ENCODE results near the gene SLC5A8. TPM values are rescaled to one million over a fixed set of nuclear protein-coding genes. Genes with fewer than 3 reads are reported as not detected.

The SLC5A8 gene
- not detected for total RNA-seq (ENCODE audit: unreplicated experiment)
- long read RNA-seq: 0 reads

DNA sequence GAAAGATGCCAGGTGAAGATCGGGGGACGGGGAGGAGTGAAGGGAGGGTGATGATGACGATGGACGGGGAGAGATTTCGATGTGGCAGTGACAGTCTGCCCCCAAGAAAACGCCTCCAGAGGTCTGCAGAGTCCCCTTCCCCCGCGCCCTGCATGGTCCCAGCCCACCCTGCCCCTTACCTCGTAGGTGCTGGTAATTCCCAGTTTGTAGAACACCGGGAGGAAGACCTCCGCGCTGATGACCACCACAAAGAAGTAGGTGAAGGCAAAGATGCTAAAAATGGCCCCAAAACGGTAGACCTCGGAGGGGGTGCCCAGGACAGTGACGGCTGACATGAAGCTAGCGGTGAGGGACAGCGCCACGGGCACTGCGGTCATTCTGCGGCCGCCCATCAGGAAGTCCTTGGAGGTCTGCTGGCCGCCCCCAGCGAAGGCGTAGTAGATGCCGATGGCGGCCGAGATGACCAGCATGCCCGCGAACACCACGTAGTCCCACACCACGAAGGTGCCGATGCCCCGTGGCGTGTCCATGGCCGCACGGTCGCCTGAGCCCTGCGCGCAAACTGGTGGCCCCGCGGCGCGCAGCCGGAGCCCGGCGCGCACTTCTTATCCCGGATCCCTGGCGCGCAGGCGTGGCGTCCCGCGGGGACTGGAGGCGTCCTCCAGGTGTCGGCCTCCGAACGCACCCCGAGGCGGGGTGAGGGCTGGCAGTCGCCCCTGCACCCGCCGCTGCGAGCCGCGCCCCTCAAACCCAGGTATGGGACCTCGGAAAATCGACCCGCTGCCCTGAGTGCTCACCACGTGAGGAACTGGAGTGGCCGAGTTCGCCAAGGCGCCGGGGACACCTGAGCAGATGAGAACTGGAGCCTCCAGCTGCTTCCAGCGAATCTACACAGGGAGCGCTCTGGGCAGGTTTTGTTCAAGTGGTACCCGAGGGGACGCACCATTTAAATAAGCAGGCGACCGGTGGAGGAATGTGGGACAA, at the start of gene SLC5A8:
Gene SLC5A8, minus strand, starts transcription at position 920 of the 984 bp plus-strand sequence. Its CDS starts 390 bp downstream, at position 530.
- peak within 1 kb of the TSS; percentile 77 for H3K4me3 Mint-ChIP-seq (ENCODE audit: unreplicated experiment)
- H3K27ac Mint-ChIP-seq (ENCODE audit: unreplicated experiment): no peak within 1 kb of the TSS
- H3K9me3 Mint-ChIP-seq (ENCODE audit: unreplicated experiment): peaks cover 6% of the 10 kb centered on the region
- DNase-seq (ENCODE audit: low spot score): peak; percentile 11
- H3K4me1 Mint-ChIP-seq (ENCODE audit: unreplicated experiment): peaks cover 2% of the 10 kb centered on the region
- no peaks in the 10 kb centered on the region for H3K36me3 Mint-ChIP-seq (ENCODE audit: low read depth, unreplicated experiment)
- peaks cover 11% of the 10 kb centered on the region for H3K27me3 Mint-ChIP-seq (ENCODE audit: unreplicated experiment)
- TF ChIP-seq, protein P1, sequence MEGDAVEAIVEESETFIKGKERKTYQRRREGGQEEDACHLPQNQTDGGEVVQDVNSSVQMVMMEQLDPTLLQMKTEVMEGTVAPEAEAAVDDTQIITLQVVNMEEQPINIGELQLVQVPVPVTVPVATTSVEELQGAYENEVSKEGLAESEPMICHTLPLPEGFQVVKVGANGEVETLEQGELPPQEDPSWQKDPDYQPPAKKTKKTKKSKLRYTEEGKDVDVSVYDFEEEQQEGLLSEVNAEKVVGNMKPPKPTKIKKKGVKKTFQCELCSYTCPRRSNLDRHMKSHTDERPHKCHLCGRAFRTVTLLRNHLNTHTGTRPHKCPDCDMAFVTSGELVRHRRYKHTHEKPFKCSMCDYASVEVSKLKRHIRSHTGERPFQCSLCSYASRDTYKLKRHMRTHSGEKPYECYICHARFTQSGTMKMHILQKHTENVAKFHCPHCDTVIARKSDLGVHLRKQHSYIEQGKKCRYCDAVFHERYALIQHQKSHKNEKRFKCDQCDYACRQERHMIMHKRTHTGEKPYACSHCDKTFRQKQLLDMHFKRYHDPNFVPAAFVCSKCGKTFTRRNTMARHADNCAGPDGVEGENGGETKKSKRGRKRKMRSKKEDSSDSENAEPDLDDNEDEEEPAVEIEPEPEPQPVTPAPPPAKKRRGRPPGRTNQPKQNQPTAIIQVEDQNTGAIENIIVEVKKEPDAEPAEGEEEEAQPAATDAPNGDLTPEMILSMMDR (IDR thresholded peaks at IDR 0.05; ENCODE audit: unreplicated experiment): no peak

- H3K9me3 Mint-ChIP-seq (ENCODE audit: unreplicated experiment): no peaks in the 10 kb centered on the region
- H3K27ac Mint-ChIP-seq (ENCODE audit: unreplicated experiment): no peak overlapping the region
- H3K4me1 Mint-ChIP-seq (ENCODE audit: unreplicated experiment): no peaks in the 10 kb centered on the region
- H3K4me3 Mint-ChIP-seq (ENCODE audit: unreplicated experiment): no peak overlapping the region
- TF ChIP-seq, protein P1 (IDR thresholded peaks at IDR 0.05; ENCODE audit: unreplicated experiment): no peak
- H3K36me3 Mint-ChIP-seq (ENCODE audit: low read depth, unreplicated experiment): no peaks in the 10 kb centered on the region
- no peaks in the 10 kb centered on the region for H3K27me3 Mint-ChIP-seq (ENCODE audit: unreplicated experiment)
- no peak for DNase-seq (ENCODE audit: low spot score)
Measured at GRCh38 chr12:101257357-101257756, 47.3 kb upstream of the SLC5A8 start.

GRCh38 chr12:101256266-101256665, 46.2 kb upstream of the SLC5A8 start:
- Mint-ChIP-seq H3K36me3 (ENCODE audit: low read depth, unreplicated experiment) (no peaks in the 10 kb centered on the region), H3K27me3 (ENCODE audit: unreplicated experiment) (no peaks in the 10 kb centered on the region), H3K27ac (ENCODE audit: unreplicated experiment) (no peak overlapping the region), H3K9me3 (ENCODE audit: unreplicated experiment) (no peaks in the 10 kb centered on the region), H3K4me1 (ENCODE audit: unreplicated experiment) (no peaks in the 10 kb centered on the region), H3K4me3 (ENCODE audit: unreplicated experiment) (no peak overlapping the region)
- TF ChIP-seq, protein P1 (IDR thresholded peaks at IDR 0.05; ENCODE audit: unreplicated experiment): no peak
- DNase-seq (ENCODE audit: low spot score): no peak

- peaks cover 2% of the 10 kb centered on the region for H3K36me3 Mint-ChIP-seq (ENCODE audit: low read depth, unreplicated experiment)
- H3K27ac Mint-ChIP-seq (ENCODE audit: unreplicated experiment): no peak overlapping the region
- TF ChIP-seq, protein P1 (IDR thresholded peaks at IDR 0.05; ENCODE audit: unreplicated experiment): no peak
- no peak for DNase-seq (ENCODE audit: low spot score)
- no peaks in the 10 kb centered on the region for H3K27me3 Mint-ChIP-seq (ENCODE audit: unreplicated experiment)
- H3K4me3 Mint-ChIP-seq (ENCODE audit: unreplicated experiment): no peak overlapping the region
- H3K4me1 Mint-ChIP-seq (ENCODE audit: unreplicated experiment): peaks cover 5% of the 10 kb centered on the region
- no peaks in the 10 kb centered on the region for H3K9me3 Mint-ChIP-seq (ENCODE audit: unreplicated experiment)
Measured at GRCh38 chr12:101243616-101244015, 33.6 kb upstream of the SLC5A8 start.

DNA sequence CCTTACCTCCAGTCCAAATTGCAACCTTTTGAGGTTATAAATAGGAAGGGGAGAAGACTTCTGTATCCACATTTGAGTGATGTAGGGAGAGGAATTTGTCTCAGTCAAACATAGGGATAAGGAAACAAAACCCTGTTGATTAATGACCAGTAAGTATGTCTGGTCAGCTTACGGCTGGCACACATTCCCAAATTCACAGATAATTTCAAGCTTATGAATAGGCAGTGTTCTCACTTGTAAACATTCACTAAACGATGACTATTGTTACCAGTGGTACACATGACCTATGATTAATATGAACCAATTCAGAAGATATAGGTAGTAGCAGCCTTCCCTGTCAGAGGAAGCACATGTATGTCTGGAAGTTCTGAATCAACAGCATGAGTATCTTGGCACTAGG, 33.0 kb upstream of the SLC5A8 start:
- Mint-ChIP-seq H3K27me3 (ENCODE audit: unreplicated experiment) (no peaks in the 10 kb centered on the region), H3K36me3 (ENCODE audit: low read depth, unreplicated experiment) (peaks cover 4% of the 10 kb centered on the region), H3K27ac (ENCODE audit: unreplicated experiment) (no peak overlapping the region), H3K4me3 (ENCODE audit: unreplicated experiment) (no peak overlapping the region), H3K4me1 (ENCODE audit: unreplicated experiment) (peaks cover 5% of the 10 kb centered on the region), H3K9me3 (ENCODE audit: unreplicated experiment) (no peaks in the 10 kb centered on the region)
- DNase-seq (ENCODE audit: low spot score): no peak
- TF ChIP-seq, protein P1 (IDR thresholded peaks at IDR 0.05; ENCODE audit: unreplicated experiment): no peak
